Measurements from ENCODE around the gene OSBP2.

GRCh38 chr22:30885591-30885990 is 190.9 kb downstream of the OSBP2 start:
- TF ChIP-seq CTCF (conservative IDR thresholded peaks at IDR 0.05; ENCODE audit: low read length): no peak
- TF ChIP-seq EZH2phosphoT487 (IDR thresholded peaks at IDR 0.05; ENCODE audit: borderline replicate concordance): no peak

All from Loucy (cell line).